ENCODE results near the gene LDLRAD1. TPM values are rescaled to one million over a fixed set of nuclear protein-coding genes. Genes with fewer than 3 reads are reported as not detected.

Gene LDLRAD1
- total and polyA plus RNA-seq, 2 of the 13 experiments (the other 11 are each of a cell fraction or from before 2014, with no cell fraction given): 2.5 to 14.0 TPM

DNA sequence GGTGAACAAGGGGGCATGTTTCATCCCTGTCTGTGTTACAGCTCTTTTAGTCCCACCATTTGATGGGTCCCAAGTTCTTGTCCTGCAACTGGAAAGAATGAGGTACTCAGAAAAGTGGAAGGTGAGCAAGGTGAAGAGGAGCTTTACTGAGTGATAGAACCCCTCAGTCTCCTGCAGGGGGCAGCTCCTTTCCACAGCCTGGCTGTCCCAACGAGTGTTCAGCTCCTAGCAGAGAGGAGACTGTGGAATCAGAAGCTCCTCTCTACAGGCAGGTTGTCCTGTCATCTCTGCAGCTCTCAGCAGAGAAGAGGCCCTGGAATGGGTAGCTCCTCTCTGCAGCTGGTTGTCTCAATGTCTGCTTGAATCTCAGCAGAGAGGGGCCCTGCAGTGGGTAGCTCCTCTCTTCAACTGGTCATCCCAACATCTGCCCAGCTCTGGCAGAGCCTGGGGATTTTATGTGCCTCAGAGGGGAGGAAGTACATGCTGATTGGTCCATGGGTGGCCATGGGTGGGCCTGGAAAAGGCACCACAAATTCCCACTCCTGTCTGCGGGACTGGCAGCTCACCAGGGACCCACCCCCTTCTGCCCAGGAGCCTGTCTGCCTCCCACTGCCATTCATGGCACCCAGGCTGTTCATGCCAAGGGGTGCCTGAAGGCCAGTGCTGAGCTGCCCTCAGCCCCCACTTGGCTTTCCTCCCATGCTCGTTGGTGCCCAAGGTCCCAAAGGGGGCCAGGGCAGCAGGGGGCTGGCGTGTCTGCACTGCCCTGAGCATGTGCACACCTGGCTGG is 25.7 kb downstream of the LDLRAD1 start (continued):
- TF ChIP-seq ARID4A (CRISPR knock-in tag; IDR thresholded peaks at IDR 0.05; ENCODE audit: borderline replicate concordance) (no peak), ZKSCAN5 (CRISPR knock-in tag; IDR thresholded peaks at IDR 0.05) (no peak), SIN3A (IDR thresholded peaks at IDR 0.05; ENCODE audit: borderline replicate concordance, low read depth, low read length) (no peak), ZNF800 (CRISPR knock-in tag; IDR thresholded peaks at IDR 0.05) (no peak), TAF1 (CRISPR knock-in tag; IDR thresholded peaks at IDR 0.05) (no peak), BHLHE40 (IDR thresholded peaks at IDR 0.05; ENCODE audit: low read length) (no peak), MIXL1 (CRISPR knock-in tag; IDR thresholded peaks at IDR 0.05) (no peak), STAT6 (CRISPR knock-in tag; IDR thresholded peaks at IDR 0.05; ENCODE audit: borderline replicate concordance) (no peak), SRSF9 (IDR thresholded peaks at IDR 0.05; ENCODE audit: borderline replicate concordance, insufficient read depth, low read depth, low read length, poor library complexity, severe bottlenecking) (no peak), ERF (CRISPR knock-in tag; IDR thresholded peaks at IDR 0.05) (0 out of 2 replicates have a peak, but pooled peaks have one; percentile 28), SRY (CRISPR knock-in tag; IDR thresholded peaks at IDR 0.05) (no peak), ZNF605 (CRISPR knock-in tag; IDR thresholded peaks at IDR 0.05) (no peak)
- TF ChIP-seq, protein P1, sequence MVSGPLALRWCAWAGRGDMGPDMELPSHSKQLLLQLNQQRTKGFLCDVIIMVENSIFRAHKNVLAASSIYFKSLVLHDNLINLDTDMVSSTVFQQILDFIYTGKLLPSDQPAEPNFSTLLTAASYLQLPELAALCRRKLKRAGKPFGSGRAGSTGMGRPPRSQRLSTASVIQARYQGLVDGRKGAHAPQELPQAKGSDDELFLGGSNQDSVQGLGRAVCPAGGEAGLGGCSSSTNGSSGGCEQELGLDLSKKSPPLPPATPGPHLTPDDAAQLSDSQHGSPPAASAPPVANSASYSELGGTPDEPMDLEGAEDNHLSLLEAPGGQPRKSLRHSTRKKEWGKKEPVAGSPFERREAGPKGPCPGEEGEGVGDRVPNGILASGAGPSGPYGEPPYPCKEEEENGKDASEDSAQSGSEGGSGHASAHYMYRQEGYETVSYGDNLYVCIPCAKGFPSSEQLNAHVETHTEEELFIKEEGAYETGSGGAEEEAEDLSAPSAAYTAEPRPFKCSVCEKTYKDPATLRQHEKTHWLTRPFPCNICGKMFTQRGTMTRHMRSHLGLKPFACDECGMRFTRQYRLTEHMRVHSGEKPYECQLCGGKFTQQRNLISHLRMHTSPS (CRISPR knock-in tag; IDR thresholded peaks at IDR 0.05; ENCODE audit: low read depth): no peak
- TF ChIP-seq, protein P2, sequence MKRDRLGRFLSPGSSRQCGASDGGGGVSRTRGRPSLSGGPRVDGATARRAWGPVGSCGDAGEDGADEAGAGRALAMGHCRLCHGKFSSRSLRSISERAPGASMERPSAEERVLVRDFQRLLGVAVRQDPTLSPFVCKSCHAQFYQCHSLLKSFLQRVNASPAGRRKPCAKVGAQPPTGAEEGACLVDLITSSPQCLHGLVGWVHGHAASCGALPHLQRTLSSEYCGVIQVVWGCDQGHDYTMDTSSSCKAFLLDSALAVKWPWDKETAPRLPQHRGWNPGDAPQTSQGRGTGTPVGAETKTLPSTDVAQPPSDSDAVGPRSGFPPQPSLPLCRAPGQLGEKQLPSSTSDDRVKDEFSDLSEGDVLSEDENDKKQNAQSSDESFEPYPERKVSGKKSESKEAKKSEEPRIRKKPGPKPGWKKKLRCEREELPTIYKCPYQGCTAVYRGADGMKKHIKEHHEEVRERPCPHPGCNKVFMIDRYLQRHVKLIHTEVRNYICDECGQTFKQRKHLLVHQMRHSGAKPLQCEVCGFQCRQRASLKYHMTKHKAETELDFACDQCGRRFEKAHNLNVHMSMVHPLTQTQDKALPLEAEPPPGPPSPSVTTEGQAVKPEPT (CRISPR knock-in tag; IDR thresholded peaks at IDR 0.05; ENCODE audit: low read depth): no peak

Data from HepG2 (cell line).